K562 (cell line): ENCODE results near the gene GLE1. TPM values are rescaled to one million over a fixed set of nuclear protein-coding genes. Genes with fewer than 3 reads are reported as not detected.

Experiments used
- CBFB ChIP-seq: sonication (generic); formaldehyde crosslinking; IDR thresholded peaks from 2 replicates; pipeline ENCODE4 v1.4.0; 2020; ENCODE audit warnings: mild to moderate bottlenecking, missing genetic modification reagents
- CBX3 ChIP-seq, 2 experiments: IDR thresholded peaks; 1 replicate in 1 of 2; 2 replicates in 1 of 2; pipeline ENCODE4 v1.6.1; 2012; ENCODE audit warnings: inconsistent platforms in 2 of 2, low read length in 2 of 2, borderline replicate concordance in 1 of 2, control low read depth in 1 of 2
- GABPA ChIP-seq: fragments of 200-800 bp; sonication (Bioruptor generic); conservative IDR thresholded peaks from 2 replicates; pipeline ENCODE4 v1.6.1; 2016; ENCODE audit warnings: low read depth, missing genetic modification characterization, missing compliant biosample characterization
- HDAC2 ChIP-seq: fragments of 450-650 bp; IDR thresholded peaks from 2 replicates; pipeline ENCODE4 v1.6.1; 2016; ENCODE audit warnings: mild to moderate bottlenecking
- HDGF ChIP-seq: fragments of 450-650 bp; IDR thresholded peaks from 2 replicates; pipeline ENCODE4 v1.6.1; 2016
- HLTF ChIP-seq: fragments of 450-650 bp; IDR thresholded peaks from 2 replicates; pipeline ENCODE4 v1.6.1; 2016
- HMG20A ChIP-seq: fragments of 450-650 bp; formaldehyde crosslinking; conservative IDR thresholded peaks from 2 replicates; pipeline ENCODE4 v1.4.0; 2020; ENCODE audit warnings: mild to moderate bottlenecking, mixed read lengths
- ILK ChIP-seq: fragments of 450-650 bp; IDR thresholded peaks from 2 replicates; pipeline ENCODE4 v1.6.1; 2016; ENCODE audit warnings: missing genetic modification characterization, low read depth, mild to moderate bottlenecking, missing compliant biosample characterization, moderate library complexity, borderline replicate concordance
- JUN ChIP-seq, 2 experiments: sonication (generic) in 1 of 2; formaldehyde crosslinking in 1 of 2; IDR thresholded peaks; 2 replicates each; pipeline versions ENCODE4 v1.6.1 to v1.8.0; 2012 to 2022; ENCODE audit warnings: borderline replicate concordance in 2 of 2, mild to moderate bottlenecking in 2 of 2, improper control_type of control experiment in 1 of 2, low read depth in 1 of 2, low read length in 1 of 2, missing genetic modification reagents in 1 of 2
- JUNB ChIP-seq: fragments of 450-650 bp; formaldehyde crosslinking; conservative IDR thresholded peaks from 2 replicates; pipeline ENCODE4 v1.4.0; 2020; ENCODE audit warnings: mild to moderate bottlenecking
- MLLT1 ChIP-seq, 2 experiments: fragments of 450-650 bp; IDR thresholded peaks; 2 replicates each; pipeline ENCODE4 v1.6.1; 2016
- NR2F6 ChIP-seq: fragments of 450-650 bp; formaldehyde crosslinking; IDR thresholded peaks from 2 replicates; pipeline ENCODE4 v1.4.0; 2020; ENCODE audit warnings: mild to moderate bottlenecking
- POLR2AphosphoS2 ChIP-seq: IDR thresholded peaks from 2 replicates; pipeline ENCODE4 v1.6.1; 2012; ENCODE audit warnings: low read length, improper control_type of control experiment
- SP1 ChIP-seq: sonication (generic); formaldehyde crosslinking; IDR thresholded peaks from 2 replicates; pipeline ENCODE4 v1.8.1; 2022; ENCODE audit warnings: mild to moderate bottlenecking, missing genetic modification reagents
- TARDBP ChIP-seq: fragments of 450-650 bp; IDR thresholded peaks from 2 replicates; pipeline ENCODE4 v1.6.1; 2016
- ZBTB33 ChIP-seq: sonication (generic); formaldehyde crosslinking; IDR thresholded peaks from 2 replicates; pipeline ENCODE4 v1.8.1; 2023; ENCODE audit warnings: mild to moderate bottlenecking, missing genetic modification reagents
- ZFP36 ChIP-seq: fragments of 150-350 bp; IDR thresholded peaks from 2 replicates; pipeline ENCODE4 v1.6.1; 2018; ENCODE audit warnings: low read length, low read depth; ENCODE audit not compliant: partially characterized antibody
- ZNF197 ChIP-seq: fragments of 200-800 bp; sonication (Bioruptor generic); IDR thresholded peaks from 2 replicates; pipeline ENCODE4 v1.6.1; 2016; ENCODE audit warnings: low read depth, missing genetic modification characterization, missing compliant biosample characterization
- ZNF639 ChIP-seq, 2 experiments: fragments of 200-800 bp in 1 of 2; sonication (Bioruptor generic) in 1 of 2; sonication (generic) in 1 of 2; formaldehyde crosslinking in 1 of 2; IDR thresholded peaks in 1 of 2; conservative IDR thresholded peaks in 1 of 2; 2 replicates each; pipeline versions ENCODE4 v1.5.0 to v1.6.1; 2016 to 2020; ENCODE audit warnings: missing compliant biosample characterization in 1 of 2, missing genetic modification characterization in 1 of 2, missing genetic modification reagents in 1 of 2
- ZNF655 ChIP-seq: fragments of 250-450 bp; sonication (Bioruptor Pico); IDR thresholded peaks from 2 replicates; pipeline ENCODE4 v1.5.0; 2021
- ZNF695 ChIP-seq: fragments of 450-650 bp; formaldehyde crosslinking; IDR thresholded peaks from 2 replicates; pipeline ENCODE4 v1.4.0; 2020; ENCODE audit warnings: mild to moderate bottlenecking, moderate library complexity
- ZNF785 ChIP-seq: fragments of 250-450 bp; sonication (Bioruptor Pico); IDR thresholded peaks from 2 replicates; pipeline ENCODE4 v1.4.0; 2020; ENCODE audit warnings: mild to moderate bottlenecking
- polyA plus RNA-seq, 8 experiments: library from polyadenylated mRNA; depleted of rRNA in 4 of 8; stranded (reverse) in 5 of 8; unstranded in 3 of 8; fragments of >200 nt; fragmentation: Nextera tagmentation in 2 of 8; fragmentation: Illumina TruSeq in 1 of 8; extraction: Ambion mirVana in 2 of 8; extraction: Trizol in 1 of 8; gene quantifications; 2 replicates each; pipeline versions ENCODE4 v1.2.1 to v1.2.3, GENCODE V29; 2011 to 2014; ENCODE audit warnings: inconsistent platforms in 1 of 8, missing spikeins in 1 of 8
- total RNA-seq, 7 experiments: library from RNA; depleted of rRNA in 6 of 7; stranded (reverse); fragments of >200 nt in 6 of 7; fragmentation: Illumina TruSeq in 2 of 7; extraction: Trizol in 2 of 7; gene quantifications; 2 replicates each; pipeline versions ENCODE4 v1.2.1 to v1.2.3, GENCODE V29; 2011 to 2021; ENCODE audit warnings: low replicate concordance in 1 of 7

Gene GLE1
- total and polyA plus RNA-seq, 9 of the 15 experiments (the other 6 are each of a cell fraction or from before 2014, with no cell fraction given), result 15.9 to 44.8 (median 37.6) TPM

- TF ChIP-seq JUN (IDR thresholded peaks at IDR 0.05; ENCODE audit: borderline replicate concordance, low read depth, low read length) (no peak), JUN (CRISPR knock-in tag; IDR thresholded peaks at IDR 0.05; ENCODE audit: borderline replicate concordance) (peak; percentile 83), TARDBP (peak; percentile 54; the same call in 1 of the 2 replicates), ILK (tag) (no peak), ZNF785 (CRISPR knock-in tag) (no peak), ZNF639 (CRISPR knock-in tag; conservative IDR thresholded peaks at IDR 0.05 in 1 of 2, IDR thresholded peaks at IDR 0.05 in 1 of 2) (0 out of 4 replicates have a peak, but pooled peaks of 1 of the 2 experiments have one; percentile 47), HLTF (no peak), ZBTB33 (CRISPR knock-in tag) (no peak), CBFB (CRISPR knock-in tag) (no peak), SP1 (CRISPR knock-in tag) (peak; percentile 74), HDGF (no peak), MLLT1 (IDR thresholded peaks at IDR 0.05) (no peak), ZNF655 (no peak), POLR2AphosphoS2 (peak; percentile 73; the same call in 1 of the 2 replicates), CBX3 (IDR thresholded peaks at IDR 0.05; ENCODE audit: borderline replicate concordance in 1 of 2, low read length in 2 of 2) (0 out of 3 replicates have a peak, but pooled peaks of 1 of the 2 experiments have one; percentile 42), ZNF695 (CRISPR knock-in tag) (no peak), ZFP36 (peak; percentile 3), NR2F6 (CRISPR knock-in tag) (no peak), JUNB (CRISPR knock-in tag) (no peak), HMG20A (CRISPR knock-in tag) (no peak), HDAC2 (peak; percentile 69), GABPA (tag) (peak; percentile 84), ZNF197 (no peak)
These were observed at the start of gene GLE1 (continued) for GRCh38 chr9:128504485-128505413.
